GM12878 (cell line): Measurements from ENCODE around the gene BPI. TPM values are rescaled to one million over a fixed set of nuclear protein-coding genes. Genes with fewer than 3 reads are reported as not detected.

Source experiments
- ATAC-seq: fragments of 200-7000 bp; cut with Tn5 transposase; 3 replicates; pipeline ENCODE4 v1.9.1; 2020; ENCODE audit warnings: mild to moderate bottlenecking, moderate library complexity
- BruUV-seq: library from RNA; stranded (reverse); fragments of 400-500 nt; replicated peaks from 2 replicates; lab custom pipeline; 2021; lab: Mats Ljungman, UMichigan
- CTCF ChIA-PET: fragments of 300-600 bp; sonication (Branson Sonifier 250); formaldehyde crosslinking; extraction: SDS; loops from one replicate; lab custom pipeline; 2021; ENCODE audit warnings: inconsistent platforms; lab: Yijun Ruan, JAX
- POLR2A ChIA-PET: fragments of 350-600 bp; formaldehyde crosslinking; extraction: SDS; loops from one replicate; lab custom pipeline; 2021; ENCODE audit warnings: inconsistent platforms; lab: Charles Lee
- RAD21 ChIA-PET: fragments of 300-600 bp; sonication (Branson Sonifier 250); formaldehyde crosslinking; loops from one replicate; lab custom pipeline; 2023; ENCODE audit warnings: antibody characterized with exemption; ENCODE audit not compliant: unreplicated experiment; lab: Charles Lee
- SMC1A ChIA-PET: fragments of 300-600 bp; sonication (Branson Sonifier 250); formaldehyde crosslinking; loops from one replicate; lab custom pipeline; 2023; ENCODE audit not compliant: unreplicated experiment, uncharacterized antibody; lab: Charles Lee
- DNase-seq: peaks from one replicate; pipeline ENCODE4 v3.0.0-alpha.2; 2011; ENCODE audit warnings: low read depth, low spot score
- FAIRE-seq: peaks from 3 replicates; lab custom pipeline; 2011; peaks lifted over from hg19 to GRCh38; lab: Jason Lieb, UNC
- H2AFZ ChIP-seq: 2 replicates; pipeline ENCODE4 v1.6.0; 2011; ENCODE audit warnings: low read depth, low read length, control low read depth; ENCODE audit not compliant: control insufficient read depth
- H3K27ac ChIP-seq: 2 replicates; pipeline ENCODE4 v1.5.1; 2011; ENCODE audit warnings: control low read depth; ENCODE audit not compliant: control insufficient read depth, insufficient read depth
- H3K27me3 ChIP-seq, 2 experiments: replicated peaks in 1 of 2; 2 replicates each; pipeline versions ENCODE4 v1.6.0 to v1.6.1; 2011; ENCODE audit warnings: low read length in 1 of 2; ENCODE audit not compliant: control insufficient read depth in 2 of 2, insufficient read depth in 2 of 2
- H3K36me3 ChIP-seq, 2 experiments: 2 replicates each; pipeline ENCODE4 v1.5.1; 2011; ENCODE audit warnings: low read length in 1 of 2; ENCODE audit not compliant: control insufficient read depth in 2 of 2, insufficient read depth in 2 of 2
- H3K4me1 ChIP-seq: 2 replicates; pipeline ENCODE4 v1.6.1; 2011; ENCODE audit warnings: mild to moderate bottlenecking, low read length, moderate library complexity, mixed read lengths; ENCODE audit not compliant: control insufficient read depth, insufficient read depth
- H3K4me2 ChIP-seq: 2 replicates; pipeline ENCODE4 v1.6.0; 2011; ENCODE audit warnings: control low read depth; ENCODE audit not compliant: control insufficient read depth, insufficient read depth
- H3K4me3 ChIP-seq: fragments of 200-600 bp; sonication (generic); 2 replicates; pipeline ENCODE4 v1.5.1; 2016
- H3K79me2 ChIP-seq: 2 replicates; pipeline ENCODE4 v1.6.0; 2011; ENCODE audit warnings: low read length; ENCODE audit not compliant: control insufficient read depth, insufficient read depth
- H3K9ac ChIP-seq: 2 replicates; pipeline ENCODE4 v1.8.0; 2011; ENCODE audit warnings: low read length, control low read depth, mixed read lengths; ENCODE audit not compliant: control insufficient read depth, insufficient read depth
- H3K9me3 ChIP-seq: replicated peaks from 3 replicates; pipeline ENCODE4 v1.5.1; 2011; ENCODE audit warnings: mild to moderate bottlenecking, low read length; ENCODE audit not compliant: control insufficient read depth, insufficient read depth
- H4K20me1 ChIP-seq: 2 replicates; pipeline ENCODE4 v1.6.0; 2011; ENCODE audit not compliant: control insufficient read depth, insufficient read depth
- BCLAF1 ChIP-seq: fragments of 450-650 bp; IDR thresholded peaks from 2 replicates; pipeline ENCODE4 v1.6.1; 2017; ENCODE audit warnings: antibody characterized with exemption, mild to moderate bottlenecking, moderate library complexity
- DPF2 ChIP-seq: fragments of 450-650 bp; IDR thresholded peaks from 2 replicates; pipeline ENCODE4 v1.6.1; 2017; ENCODE audit warnings: mild to moderate bottlenecking
- IKZF2 ChIP-seq, 2 experiments: fragments of 450-650 bp; IDR thresholded peaks; 2 replicates each; pipeline ENCODE4 v1.6.1; 2017; ENCODE audit warnings: mild to moderate bottlenecking in 2 of 2, moderate library complexity in 2 of 2
- MEF2A ChIP-seq: IDR thresholded peaks from 2 replicates; pipeline ENCODE4 v1.6.1; 2011; ENCODE audit warnings: low read depth, mild to moderate bottlenecking, low read length, moderate library complexity; ENCODE audit not compliant: insufficient read depth
- MYB ChIP-seq: fragments of 150-350 bp; IDR thresholded peaks from 2 replicates; pipeline ENCODE4 v1.6.1; 2014; ENCODE audit warnings: mild to moderate bottlenecking, low read depth, low read length, borderline replicate concordance
- PAX8 ChIP-seq: fragments of 450-650 bp; IDR thresholded peaks from 2 replicates; pipeline ENCODE4 v1.6.1; 2017; ENCODE audit warnings: mild to moderate bottlenecking, moderate library complexity
- POLR2A ChIP-seq: IDR thresholded peaks from 2 replicates; pipeline ENCODE4 v1.6.1; 2011; ENCODE audit warnings: low read depth, mild to moderate bottlenecking, low read length
- POLR2AphosphoS5 ChIP-seq: IDR thresholded peaks from 2 replicates; pipeline ENCODE4 v1.6.1; 2011; ENCODE audit warnings: mild to moderate bottlenecking, low read length, inconsistent platforms
- SMARCA5 ChIP-seq: fragments of 450-650 bp; IDR thresholded peaks from 2 replicates; pipeline ENCODE4 v1.6.1; 2017; ENCODE audit warnings: mild to moderate bottlenecking
- ZNF207 ChIP-seq: fragments of 450-650 bp; IDR thresholded peaks from 2 replicates; pipeline ENCODE4 v1.6.1; 2014; ENCODE audit warnings: antibody characterized with exemption, mild to moderate bottlenecking, borderline replicate concordance
- ZNF622 ChIP-seq: fragments of 450-650 bp; IDR thresholded peaks from 2 replicates; pipeline ENCODE4 v1.6.1; 2017; ENCODE audit warnings: mild to moderate bottlenecking, inconsistent platforms
- WGBS: methylation state at CpG from one replicate; pipeline ENCODE4 v1.1.6; 2016; ENCODE audit warnings: low lambda C conversion rate; ENCODE audit not compliant: insufficient replicate concordance, insufficient coverage; ENCODE audit errors: missing lambda C conversion rate; 5-methylcytosine and 5-hydroxymethylcytosine counted together
- in situ Hi-C: fragments of 300-500 bp; cut with MboI; formaldehyde crosslinking; loops from 9 replicates; pipeline ENCODE4 v1.14.3; 2018; ENCODE audit warnings: mixed read lengths
- intact Hi-C: fragments of 100-400 bp; cut with micrococcal nuclease; formaldehyde crosslinking; loops from one replicate; pipeline ENCODE4 v1.14.2; 2022; ENCODE audit not compliant: unreplicated experiment
- polyA plus RNA-seq, 11 experiments: library from polyadenylated mRNA; depleted of rRNA in 4 of 11; unstranded in 6 of 11; stranded (reverse) in 5 of 11; fragments of >200 nt; fragmentation: Nextera tagmentation in 4 of 11; fragmentation: Illumina TruSeq in 1 of 11; extraction: Ambion mirVana in 4 of 11; extraction: Trizol in 1 of 11; gene quantifications; 1 replicate in 1 of 11; 2 replicates in 10 of 11; pipeline versions ENCODE4 v1.2.1 to v1.2.3, GENCODE V29; 2011 to 2016; ENCODE audit warnings: inconsistent platforms in 2 of 11, missing spikeins in 2 of 11, low read depth in 1 of 11
- total RNA-seq, 4 experiments: library from RNA; depleted of rRNA in 3 of 4; stranded (reverse); fragments of >200 nt in 3 of 4; fragmentation: Illumina TruSeq in 1 of 4; extraction: Trizol in 1 of 4; gene quantifications; 2 replicates each; pipeline versions ENCODE4 v1.2.1 to v1.2.3, GENCODE V29; 2013 to 2021

The BPI gene
- total and polyA plus RNA-seq, 10 of the 15 experiments (the other 5 are each of a cell fraction or from before 2014, with no cell fraction given), result not detected

GRCh38 chr20:38324159-38324558 is 20.2 kb downstream of the BPI start:
- intact Hi-C loops (no loop called here), in situ Hi-C loops (no loop called here)
- H3K79me2 ChIP-seq, result no peaks in the 10 kb centered on the region
- H3K4me2 ChIP-seq, result no peak overlapping the region
- ChIA-PET SMC1A (no interaction called here), CTCF (interaction anchor here (1.2 to 1.5 kb wide), 2 partner anchors 18 to 81 kb away, joined by 3 read pairs; no protein-coding TSS in a partner anchor), RAD21 (no interaction called here), POLR2A (no interaction called here)
- no peaks in the 10 kb centered on the region for H3K27me3 ChIP-seq
- no peaks in the 10 kb centered on the region; the same call in 2 of the 3 replicates for H3K9me3 ChIP-seq
- DNase-seq, result no peak
- 89% methylated on average over 3 of the region's 3 CpGs for WGBS
- no peak overlapping the region for H3K27ac ChIP-seq
- no peak overlapping the region for H2AFZ ChIP-seq
- H3K9ac ChIP-seq, result no peak overlapping the region
- no peaks in the 10 kb centered on the region for H4K20me1 ChIP-seq
- FAIRE-seq, result no peak
- no peaks in the 10 kb centered on the region for H3K4me1 ChIP-seq
- no peak overlapping the region for H3K4me3 ChIP-seq
- H3K36me3 ChIP-seq, result no peaks in the 10 kb centered on the region
- ATAC-seq, result no peak
- BruUV-seq, result no TSS peak
- no peak for TF ChIP-seq SMARCA5
- TF ChIP-seq IKZF2 (IDR thresholded peaks at IDR 0.05), result no peak
- no peak for TF ChIP-seq MYB
- no peak for TF ChIP-seq ZNF207
- TF ChIP-seq MEF2A, result no peak
- no peak for TF ChIP-seq PAX8
- no peak for TF ChIP-seq DPF2
- TF ChIP-seq ZNF622, result no peak
- no peak for TF ChIP-seq POLR2AphosphoS5
- no peak for TF ChIP-seq POLR2A
- no peak for TF ChIP-seq BCLAF1
